Measurements from ENCODE around the gene KRTAP10-6. TPM values are rescaled to one million over a fixed set of nuclear protein-coding genes. Genes with fewer than 3 reads are reported as not detected.
"Not testable (repeated sequence)": the region's sequence is repeated elsewhere in the genome, so short reads cannot be mapped to it uniquely, and the experiment has no call there.

The KRTAP10-6 gene
- total RNA-seq, 1 experiment from 2014 or later, result not detected

- no peaks in the 10 kb centered on the region for H3K9me3 ChIP-seq (ENCODE audit: low read length)
- H3K79me2 ChIP-seq (ENCODE audit: low read length), result no peaks in the 10 kb centered on the region
- no peaks in the 10 kb centered on the region for H3K4me1 ChIP-seq (ENCODE audit: low read length)
- H4K20me1 ChIP-seq (ENCODE audit: insufficient read depth, low read depth, low read length), result no peaks in the 10 kb centered on the region
- no peak overlapping the region for H3K4me3 ChIP-seq (ENCODE audit: low read length)
- no peak overlapping the region for H3K4me2 ChIP-seq (ENCODE audit: low read depth, low read length, poor library complexity, severe bottlenecking)
- H3K27ac ChIP-seq (ENCODE audit: low read length), result no peak overlapping the region
- H3K9ac ChIP-seq (ENCODE audit: low read length), result no peak overlapping the region
- H3K27me3 ChIP-seq (ENCODE audit: low read length), result no peaks in the 10 kb centered on the region
- DNase-seq, result no peak
- H3K36me3 ChIP-seq (ENCODE audit: insufficient read depth, low read length), result no peaks in the 10 kb centered on the region
- H2AFZ ChIP-seq (ENCODE audit: low read length), result no peak overlapping the region
- H3K9me2 ChIP-seq (replicated peaks; ENCODE audit: insufficient read depth, low read length), result no peaks in the 10 kb centered on the region
Measured at GRCh38 chr21:44599264-44600029, 7.1 kb upstream of the KRTAP10-6 start.

DNA sequence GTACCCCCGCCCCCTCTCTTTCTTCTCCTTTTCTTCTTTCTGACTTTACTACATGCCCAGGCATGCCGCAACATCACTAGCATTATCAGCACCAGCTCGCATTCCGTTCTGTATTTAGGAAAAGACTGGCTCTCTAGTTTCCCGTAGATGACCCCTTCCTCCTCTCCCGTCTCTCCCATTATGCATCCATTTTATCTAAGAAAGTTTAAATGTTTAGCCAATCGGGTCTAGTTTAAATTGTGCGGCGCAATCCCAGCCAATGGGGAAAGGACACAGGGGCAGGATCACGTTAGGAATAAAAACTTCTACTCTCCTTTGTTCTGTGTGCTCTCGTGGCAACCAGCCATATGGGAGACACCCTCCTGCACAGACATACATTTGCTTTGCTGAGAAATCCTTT, 5.8 kb upstream of the KRTAP10-6 start:
- Histone ChIP-seq H3K9ac (ENCODE audit: low read length) (no peak overlapping the region), H3K4me1 (ENCODE audit: low read length) (no peaks in the 10 kb centered on the region), H2AFZ (ENCODE audit: low read length) (no peak overlapping the region), H3K4me2 (ENCODE audit: low read depth, low read length, poor library complexity, severe bottlenecking) (no peak overlapping the region), H3K27ac (ENCODE audit: low read length) (no peak overlapping the region), H3K4me3 (ENCODE audit: low read length) (no peak overlapping the region), H3K9me2 (replicated peaks; ENCODE audit: insufficient read depth, low read length) (no peaks in the 10 kb centered on the region), H3K79me2 (ENCODE audit: low read length) (no peaks in the 10 kb centered on the region), H3K27me3 (ENCODE audit: low read length) (no peaks in the 10 kb centered on the region), H3K9me3 (ENCODE audit: low read length) (no peaks in the 10 kb centered on the region), H3K36me3 (ENCODE audit: insufficient read depth, low read length) (no peaks in the 10 kb centered on the region), H4K20me1 (ENCODE audit: insufficient read depth, low read depth, low read length) (no peaks in the 10 kb centered on the region)
- no peak for DNase-seq

- Histone ChIP-seq H3K27me3 (ENCODE audit: low read length) (no peaks in the 10 kb centered on the region), H3K27ac (ENCODE audit: low read length) (no peak overlapping the region), H3K9me2 (replicated peaks; ENCODE audit: insufficient read depth, low read length) (no peaks in the 10 kb centered on the region), H3K4me1 (ENCODE audit: low read length) (no peaks in the 10 kb centered on the region), H2AFZ (ENCODE audit: low read length) (no peak overlapping the region), H3K4me3 (ENCODE audit: low read length) (no peak overlapping the region), H4K20me1 (ENCODE audit: insufficient read depth, low read depth, low read length) (no peaks in the 10 kb centered on the region), H3K9ac (ENCODE audit: low read length) (no peak overlapping the region), H3K36me3 (ENCODE audit: insufficient read depth, low read length) (no peaks in the 10 kb centered on the region), H3K9me3 (ENCODE audit: low read length) (no peaks in the 10 kb centered on the region), H3K79me2 (ENCODE audit: low read length) (no peaks in the 10 kb centered on the region), H3K4me2 (ENCODE audit: low read depth, low read length, poor library complexity, severe bottlenecking) (no peak overlapping the region)
- no peak for DNase-seq
Measured at GRCh38 chr21:44596068-44596725, 3.9 kb upstream of the KRTAP10-6 start.

DNA sequence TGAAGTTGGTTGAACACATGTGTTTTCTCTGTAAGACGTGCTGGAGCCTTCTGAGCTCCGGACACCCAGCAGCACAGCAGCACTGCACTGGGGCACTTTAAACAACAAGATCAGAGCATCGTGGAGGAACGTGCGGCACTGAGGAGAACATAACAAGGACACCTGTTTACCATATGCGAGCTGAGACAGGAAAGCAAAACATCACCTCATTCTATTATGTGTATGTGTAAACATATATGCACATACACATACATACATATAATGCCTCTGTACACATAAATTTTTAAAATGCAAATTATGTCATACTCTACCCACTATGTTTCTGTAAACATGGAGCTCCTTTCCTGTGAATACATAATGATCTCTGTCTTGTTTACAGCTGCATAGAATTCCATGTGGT, 3.2 kb upstream of the KRTAP10-6 start:
- Histone ChIP-seq H2AFZ (ENCODE audit: low read length) (no peak overlapping the region), H3K9ac (ENCODE audit: low read length) (no peak overlapping the region), H4K20me1 (ENCODE audit: insufficient read depth, low read depth, low read length) (no peaks in the 10 kb centered on the region), H3K9me2 (replicated peaks; ENCODE audit: insufficient read depth, low read length) (no peaks in the 10 kb centered on the region), H3K27me3 (ENCODE audit: low read length) (no peaks in the 10 kb centered on the region), H3K27ac (ENCODE audit: low read length) (no peak overlapping the region), H3K4me1 (ENCODE audit: low read length) (no peaks in the 10 kb centered on the region), H3K9me3 (ENCODE audit: low read length) (no peaks in the 10 kb centered on the region), H3K4me2 (ENCODE audit: low read depth, low read length, poor library complexity, severe bottlenecking) (no peak overlapping the region), H3K4me3 (ENCODE audit: low read length) (no peak overlapping the region), H3K36me3 (ENCODE audit: insufficient read depth, low read length) (no peaks in the 10 kb centered on the region), H3K79me2 (ENCODE audit: low read length) (no peaks in the 10 kb centered on the region)
- DNase-seq, result no peak

GRCh38 chr21:44594406-44594916, 2.2 kb upstream of the KRTAP10-6 start:
- H3K9ac ChIP-seq (ENCODE audit: low read length), result no peak overlapping the region

DNA sequence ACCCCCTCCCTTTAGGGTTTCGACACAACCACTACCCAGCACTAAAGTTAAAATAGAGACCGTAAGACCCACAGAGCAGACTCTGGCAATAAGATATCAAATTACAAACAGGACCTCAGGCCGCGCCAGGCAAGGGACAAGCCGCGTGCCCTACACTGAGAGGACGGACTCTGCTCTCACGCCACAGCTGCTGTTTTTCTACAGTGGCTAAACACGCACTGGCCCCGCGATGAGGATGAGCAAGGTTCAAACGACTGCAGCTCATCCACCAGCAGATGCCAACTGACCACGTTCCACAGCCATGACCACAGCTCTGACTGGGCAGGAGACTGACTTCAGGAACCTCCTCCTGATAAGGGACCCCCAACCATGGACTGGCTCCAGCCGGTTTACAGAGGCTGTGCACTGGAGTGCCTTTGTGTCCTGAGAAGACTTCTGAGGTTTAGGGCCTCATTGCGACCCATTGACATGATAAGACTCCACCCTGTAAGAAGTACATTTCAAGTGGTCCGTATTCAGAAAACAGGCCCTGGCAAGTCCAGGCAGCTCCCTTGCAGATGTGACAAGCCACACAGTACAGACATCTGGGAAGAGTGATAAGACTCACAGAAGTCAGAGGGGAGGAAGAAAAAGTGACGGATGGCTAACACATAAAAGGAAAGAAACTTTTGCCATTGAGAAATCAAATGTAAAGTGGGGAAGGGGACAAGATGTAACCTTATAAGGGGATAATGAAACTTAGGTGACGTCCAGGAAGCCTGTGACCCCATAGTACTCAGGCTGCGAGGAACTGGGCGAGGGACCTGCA, 1.5 kb upstream of the KRTAP10-6 start:
- no peak for DNase-seq
- Histone ChIP-seq H3K4me1 (ENCODE audit: low read length) (no peaks in the 10 kb centered on the region), H3K27me3 (ENCODE audit: low read length) (no peaks in the 10 kb centered on the region), H3K9ac (ENCODE audit: low read length) (no peak overlapping the region), H3K79me2 (ENCODE audit: low read length) (no peaks in the 10 kb centered on the region), H3K9me2 (replicated peaks; ENCODE audit: insufficient read depth, low read length) (no peaks in the 10 kb centered on the region), H2AFZ (ENCODE audit: low read length) (no peak overlapping the region), H3K27ac (ENCODE audit: low read length) (no peak overlapping the region), H3K9me3 (ENCODE audit: low read length) (no peaks in the 10 kb centered on the region), H4K20me1 (ENCODE audit: insufficient read depth, low read depth, low read length) (no peaks in the 10 kb centered on the region), H3K4me3 (ENCODE audit: low read length) (no peak overlapping the region), H3K36me3 (ENCODE audit: insufficient read depth, low read length) (no peaks in the 10 kb centered on the region), H3K4me2 (ENCODE audit: low read depth, low read length, poor library complexity, severe bottlenecking) (no peak overlapping the region)

More at GRCh38 chr21:44594406-44594916, 2.2 kb upstream of the KRTAP10-6 start:
- H4K20me1 ChIP-seq (ENCODE audit: insufficient read depth, low read depth, low read length), result no peaks in the 10 kb centered on the region
- no peak overlapping the region for H2AFZ ChIP-seq (ENCODE audit: low read length)
- H3K79me2 ChIP-seq (ENCODE audit: low read length), result no peaks in the 10 kb centered on the region
- no peaks in the 10 kb centered on the region for H3K4me1 ChIP-seq (ENCODE audit: low read length)
- no peak overlapping the region for H3K4me2 ChIP-seq (ENCODE audit: low read depth, low read length, poor library complexity, severe bottlenecking)
- DNase-seq, result no peak
- no peaks in the 10 kb centered on the region for H3K9me2 ChIP-seq (replicated peaks; ENCODE audit: insufficient read depth, low read length)
- H3K9me3 ChIP-seq (ENCODE audit: low read length), result no peaks in the 10 kb centered on the region
- H3K36me3 ChIP-seq (ENCODE audit: insufficient read depth, low read length), result no peaks in the 10 kb centered on the region
- no peak overlapping the region for H3K4me3 ChIP-seq (ENCODE audit: low read length)
- no peak overlapping the region for H3K27ac ChIP-seq (ENCODE audit: low read length)
- H3K27me3 ChIP-seq (ENCODE audit: low read length), result no peaks in the 10 kb centered on the region

DNA sequence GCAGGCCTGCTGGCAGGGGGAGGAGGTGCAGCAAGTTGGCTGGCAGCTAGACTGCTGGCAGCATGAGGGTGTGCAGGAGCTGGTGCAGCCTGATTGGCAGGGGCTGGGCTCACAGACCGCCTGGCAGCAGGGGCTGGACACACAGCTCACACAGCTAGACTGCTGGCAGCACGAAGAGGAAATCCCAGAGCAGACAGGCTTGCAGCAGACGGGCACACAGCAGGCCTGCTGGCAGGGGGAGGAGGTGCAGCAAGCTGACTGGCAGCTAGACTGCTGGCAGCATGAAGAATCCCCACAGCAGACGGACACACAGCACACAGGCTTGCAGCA, 539 bp downstream of the KRTAP10-6 start:
- DNase-seq; H3K79me2 ChIP-seq (ENCODE audit: low read length); H4K20me1 ChIP-seq (ENCODE audit: insufficient read depth, low read depth, low read length); H3K4me2 ChIP-seq (ENCODE audit: low read depth, low read length, poor library complexity, severe bottlenecking); H3K27ac ChIP-seq (ENCODE audit: low read length); H3K9me2 ChIP-seq (replicated peaks; ENCODE audit: insufficient read depth, low read length); H3K4me3 ChIP-seq (ENCODE audit: low read length); H3K9ac ChIP-seq (ENCODE audit: low read length); H3K36me3 ChIP-seq (ENCODE audit: insufficient read depth, low read length); H3K9me3 ChIP-seq (ENCODE audit: low read length); H3K4me1 ChIP-seq (ENCODE audit: low read length); H2AFZ ChIP-seq (ENCODE audit: low read length); H3K27me3 ChIP-seq (ENCODE audit: low read length): not testable (repeated sequence)

Measured in Karpas-422 (cell line).